Neural cell (in vitro differentiated cells): ENCODE results near the gene IL1A. TPM values are rescaled to one million over a fixed set of nuclear protein-coding genes. Genes with fewer than 3 reads are reported as not detected.

Source experiments
- H2AFZ ChIP-seq: fragments of 200-600, 300-800 bp; sonication (generic), shearing (Covaris generic); 2 replicates; pipeline ENCODE4 v1.6.0; 2014; ENCODE audit warnings: low read depth, mild to moderate bottlenecking, antibody characterized with exemption, low read length, moderate library complexity
- H3F3A ChIP-seq: fragments of 200-600 bp; shearing (Covaris generic); 2 replicates; pipeline ENCODE4 v1.6.1; 2016; ENCODE audit warnings: mild to moderate bottlenecking, moderate library complexity, mixed read lengths, antibody characterized with exemption, low read length; ENCODE audit not compliant: insufficient read depth, poor library complexity, severe bottlenecking
- H3K27ac ChIP-seq: fragments of 200-600, 300-800 bp; sonication (generic), shearing (Covaris generic); 2 replicates; pipeline ENCODE4 v1.5.1; 2014; ENCODE audit warnings: mild to moderate bottlenecking, low read length, moderate library complexity
- H3K27me3 ChIP-seq: fragments of 300-800, 200-600 bp; sonication (generic), shearing (Covaris generic); 2 replicates; pipeline ENCODE4 v1.6.0; 2014; ENCODE audit warnings: mild to moderate bottlenecking, low read depth, low read length, moderate library complexity; ENCODE audit not compliant: insufficient read depth
- H3K36me3 ChIP-seq: fragments of 300-800, 200-600 bp; sonication (generic), shearing (Covaris generic); 2 replicates; pipeline ENCODE4 v1.5.1; 2014; ENCODE audit warnings: mild to moderate bottlenecking, antibody characterized with exemption, low read length, moderate library complexity; ENCODE audit not compliant: insufficient read depth
- H3K4me2 ChIP-seq: fragments of 300-800, 200-600 bp; sonication (generic), shearing (Covaris generic); 2 replicates; pipeline ENCODE4 v1.6.0; 2014; ENCODE audit warnings: mild to moderate bottlenecking, low read length
- H3K4me3 ChIP-seq: fragments of 300-800, 200-600 bp; sonication (generic), shearing (Covaris generic); 2 replicates; pipeline ENCODE4 v1.5.1; 2014; ENCODE audit warnings: mild to moderate bottlenecking, low read length, moderate library complexity
- H3K79me2 ChIP-seq: fragments of 200-600 bp; shearing (Covaris generic); replicated peaks from 2 replicates; pipeline ENCODE4 v1.6.0; 2014; ENCODE audit warnings: mild to moderate bottlenecking, low read length, moderate library complexity; ENCODE audit not compliant: insufficient read depth
- H3K9ac ChIP-seq: fragments of 300-800, 200-600 bp; sonication (generic), shearing (Covaris generic); 2 replicates; pipeline ENCODE4 v1.6.1; 2016; ENCODE audit warnings: mild to moderate bottlenecking, low read length, mixed read lengths
- H3K9me2 ChIP-seq: fragments of 200-600 bp; shearing (Covaris generic); 2 replicates; pipeline ENCODE4 v1.6.1; 2016; ENCODE audit warnings: mild to moderate bottlenecking, low read length, mixed read lengths; ENCODE audit not compliant: insufficient read depth
- H3K9me3 ChIP-seq: fragments of 200-600, 300-800 bp; sonication (generic), shearing (Covaris generic); 2 replicates; pipeline ENCODE4 v1.6.1; 2016; ENCODE audit warnings: mild to moderate bottlenecking, mixed run types, low read length, moderate library complexity, mixed read lengths
- H4K20me1 ChIP-seq: fragments of 200-600 bp; shearing (Covaris generic); 2 replicates; pipeline ENCODE4 v1.6.1; 2016; ENCODE audit warnings: mild to moderate bottlenecking, mixed run types; ENCODE audit not compliant: insufficient read depth
- CTCF ChIP-seq: fragments of 450-650 bp; IDR thresholded peaks from 2 replicates; pipeline ENCODE4 v1.5.1; 2014; ENCODE audit warnings: antibody characterized with exemption, mild to moderate bottlenecking, moderate library complexity; ENCODE audit not compliant: poor library complexity, severe bottlenecking
- EP300 ChIP-seq: fragments of 450-650 bp; conservative IDR thresholded peaks from 2 replicates; pipeline ENCODE4 v1.6.1; 2014; ENCODE audit warnings: antibody characterized with exemption, mild to moderate bottlenecking, moderate library complexity; ENCODE audit not compliant: poor library complexity, severe bottlenecking
- EZH2 ChIP-seq: fragments of 200-600, 300-800 bp; shearing (Covaris generic), sonication (generic); IDR thresholded peaks from 2 replicates; pipeline ENCODE4 v1.6.1; 2014; ENCODE audit warnings: antibody characterized with exemption, low read length, borderline replicate concordance, mild to moderate bottlenecking; ENCODE audit not compliant: insufficient read depth, poor library complexity, severe bottlenecking
- MXI1 ChIP-seq: fragments of 450-650 bp; conservative IDR thresholded peaks from 2 replicates; pipeline ENCODE4 v1.6.1; 2014; ENCODE audit warnings: antibody characterized with exemption, mild to moderate bottlenecking; ENCODE audit not compliant: poor library complexity, severe bottlenecking
- POLR2AphosphoS5 ChIP-seq: IDR thresholded peaks from 2 replicates; pipeline ENCODE4 v1.6.1; 2012
- RAD21 ChIP-seq: fragments of 450-650 bp; conservative IDR thresholded peaks from 2 replicates; pipeline ENCODE4 v1.6.1; 2014; ENCODE audit warnings: antibody characterized with exemption, mild to moderate bottlenecking, moderate library complexity
- REST ChIP-seq: IDR thresholded peaks from 2 replicates; pipeline ENCODE4 v1.6.1; 2012; ENCODE audit warnings: borderline replicate concordance
- SMC3 ChIP-seq: fragments of 450-650 bp; conservative IDR thresholded peaks from 2 replicates; pipeline ENCODE4 v1.6.1; 2014; ENCODE audit warnings: antibody characterized with exemption, mild to moderate bottlenecking, moderate library complexity; ENCODE audit not compliant: poor library complexity
- TAF1 ChIP-seq: IDR thresholded peaks from 2 replicates; pipeline ENCODE4 v1.6.1; 2012; ENCODE audit warnings: low read depth
- polyA plus RNA-seq: library from polyadenylated mRNA; depleted of rRNA; stranded (reverse); fragments of >200 nt; gene quantifications from 2 replicates; pipeline ENCODE4 v1.2.3, GENCODE V29; 2014

The IL1A gene
- polyA plus RNA-seq, 1 donor from 2014 or later = 0.14 TPM

GRCh38 chr2:112793449-112793978 is 9.2 kb upstream of the IL1A start:
- no peaks in the 10 kb centered on the region for H3K36me3 ChIP-seq
- no peak overlapping the region for H3K9ac ChIP-seq
- H3K9me3 ChIP-seq = no peaks in the 10 kb centered on the region
- H2AFZ ChIP-seq = no peak overlapping the region
- no peaks in the 10 kb centered on the region for H3K79me2 ChIP-seq
- no peak overlapping the region for H3K4me3 ChIP-seq
- H3K9me2 ChIP-seq = no peaks in the 10 kb centered on the region
- no peaks in the 10 kb centered on the region for H3K27me3 ChIP-seq
- H3F3A ChIP-seq = no peaks in the 10 kb centered on the region
- no peak overlapping the region for H3K27ac ChIP-seq
- no peak for TF ChIP-seq CTCF
- TF ChIP-seq SMC3 = no peak
- no peak for TF ChIP-seq MXI1
- no peak for TF ChIP-seq POLR2AphosphoS5
- TF ChIP-seq EP300 = no peak
- TF ChIP-seq EZH2 = no peak
- TF ChIP-seq RAD21 = no peak
- TF ChIP-seq REST = no peak
- TF ChIP-seq TAF1 = no peak
- no peaks in the 10 kb centered on the region for H4K20me1 ChIP-seq
- H3K4me2 ChIP-seq = no peak overlapping the region

GRCh38 chr2:112792419-112792818 is 8.1 kb upstream of the IL1A start:
- Histone ChIP-seq H3K4me2 (no peak overlapping the region), H3K36me3 (no peaks in the 10 kb centered on the region), H2AFZ (no peak overlapping the region), H3K27me3 (no peaks in the 10 kb centered on the region), H3K9me2 (no peaks in the 10 kb centered on the region), H3K4me3 (no peak overlapping the region), H3K9ac (no peak overlapping the region), H3K9me3 (no peaks in the 10 kb centered on the region), H3K27ac (no peak overlapping the region), H3F3A (no peaks in the 10 kb centered on the region), H4K20me1 (no peaks in the 10 kb centered on the region), H3K79me2 (no peaks in the 10 kb centered on the region)
- no peak for TF ChIP-seq MXI1
- TF ChIP-seq RAD21 = no peak
- TF ChIP-seq TAF1 = no peak
- no peak for TF ChIP-seq CTCF
- no peak for TF ChIP-seq REST
- TF ChIP-seq POLR2AphosphoS5 = no peak
- TF ChIP-seq EP300 = no peak
- TF ChIP-seq SMC3 = no peak
- TF ChIP-seq EZH2 = no peak
